Measurements from ENCODE around the gene CMTM4.

The CMTM4 gene

GRCh38 chr16:66695935-66696668, 441 bp downstream of the CMTM4 start:
- no peak for TF ChIP-seq CTCF (conservative IDR thresholded peaks at IDR 0.05; ENCODE audit: low read length)
- H3K4me3 ChIP-seq (ENCODE audit: low read length), result peak overlapping the region; percentile 73
- no peak for DNase-seq (ENCODE audit: low read depth)

GRCh38 chr16:66695471-66695934, 1.0 kb downstream of the CMTM4 start:
- TF ChIP-seq CTCF (conservative IDR thresholded peaks at IDR 0.05; ENCODE audit: low read length), result no peak
- peak overlapping the region; percentile 73 for H3K4me3 ChIP-seq (ENCODE audit: low read length)
- no peak for DNase-seq (ENCODE audit: low read depth)

GRCh38 chr16:66693149-66693548, 3.4 kb downstream of the CMTM4 start:
- TF ChIP-seq CTCF (conservative IDR thresholded peaks at IDR 0.05; ENCODE audit: low read length), result no peak
- no peak for DNase-seq (ENCODE audit: low read depth)
- H3K4me3 ChIP-seq (ENCODE audit: low read length), result no peak overlapping the region

DNA sequence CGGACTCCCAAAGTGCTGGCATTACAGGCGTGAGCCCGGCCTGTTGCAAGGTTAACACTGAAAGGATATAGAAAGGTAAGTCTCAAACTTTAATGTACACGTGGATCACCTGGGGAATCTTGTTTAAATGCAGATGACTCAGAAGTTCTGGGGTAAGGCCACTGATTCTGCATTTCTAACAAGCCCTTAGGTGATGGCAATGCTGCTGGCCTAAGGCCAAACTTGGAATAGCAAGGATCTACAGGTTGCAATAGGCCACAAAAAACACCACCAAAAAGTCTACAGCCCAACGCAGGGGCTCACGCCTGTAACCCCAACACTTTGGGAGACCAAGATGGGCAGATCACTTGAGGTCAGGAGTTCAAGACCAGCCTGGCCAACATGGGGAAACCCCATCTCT, 4.2 kb downstream of the CMTM4 start:
- no peak for TF ChIP-seq CTCF (conservative IDR thresholded peaks at IDR 0.05; ENCODE audit: low read length)
- H3K4me3 ChIP-seq (ENCODE audit: low read length), result no peak overlapping the region
- no peak for DNase-seq (ENCODE audit: low read depth)

DNA sequence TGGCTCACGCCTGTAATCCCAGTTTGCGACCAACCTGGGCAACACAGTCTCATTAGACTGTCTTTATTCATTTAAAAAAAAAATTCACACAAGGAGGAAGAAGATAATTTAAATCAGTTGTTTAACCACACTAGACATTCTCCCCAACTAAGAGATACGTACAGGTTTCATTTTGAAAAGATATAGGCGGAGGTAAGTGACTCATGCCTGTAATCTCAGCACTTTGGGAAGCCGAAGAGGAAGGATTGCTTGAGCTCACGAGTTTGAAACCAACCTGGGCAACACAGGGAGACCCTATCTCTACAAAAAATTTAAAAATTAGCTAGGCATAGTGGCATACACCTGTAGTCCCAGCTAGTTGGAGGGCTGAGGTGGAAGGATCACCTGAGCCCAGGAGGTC, 5.3 kb downstream of the CMTM4 start:
- no peak for TF ChIP-seq CTCF (conservative IDR thresholded peaks at IDR 0.05; ENCODE audit: low read length)
- no peak for DNase-seq (ENCODE audit: low read depth)
- no peak overlapping the region for H3K4me3 ChIP-seq (ENCODE audit: low read length)

DNA sequence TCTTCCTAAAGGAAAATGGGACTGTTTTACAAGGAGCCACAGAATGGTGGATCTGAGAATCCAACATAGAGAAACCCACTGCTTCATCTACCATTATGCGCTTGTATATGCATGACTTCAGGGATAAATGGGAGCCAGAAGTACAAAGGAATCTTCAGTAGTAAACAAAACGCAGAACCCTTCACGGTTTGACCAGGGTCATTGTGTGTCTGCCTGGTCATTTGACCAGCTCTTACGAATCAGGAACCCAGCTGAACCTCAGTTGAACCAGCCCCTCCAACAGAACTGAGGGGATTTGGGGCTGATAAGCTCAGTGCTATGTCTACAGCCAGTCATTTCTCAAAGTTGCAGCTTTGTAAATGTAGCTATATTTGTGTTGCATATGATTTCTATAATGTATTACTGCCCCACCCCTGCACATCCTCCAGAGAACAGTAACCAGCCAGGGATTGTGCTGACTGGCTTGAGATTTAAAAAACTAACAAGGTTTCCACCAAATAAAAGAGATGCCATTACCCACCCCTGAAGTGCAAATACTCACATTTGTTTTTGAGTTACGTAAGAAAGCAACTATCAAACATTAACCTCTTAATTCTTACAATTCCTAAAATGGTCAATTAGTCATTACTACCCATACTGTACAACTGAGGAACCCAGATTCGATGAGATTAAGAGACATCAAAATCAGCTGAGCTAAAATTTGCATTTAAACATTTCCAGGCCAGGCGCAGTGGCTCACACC, 6.3 kb downstream of the CMTM4 start:
- no peak overlapping the region for H3K4me3 ChIP-seq (ENCODE audit: low read length)
- no peak for DNase-seq (ENCODE audit: low read depth)
- no peak for TF ChIP-seq CTCF (conservative IDR thresholded peaks at IDR 0.05; ENCODE audit: low read length)

DNA sequence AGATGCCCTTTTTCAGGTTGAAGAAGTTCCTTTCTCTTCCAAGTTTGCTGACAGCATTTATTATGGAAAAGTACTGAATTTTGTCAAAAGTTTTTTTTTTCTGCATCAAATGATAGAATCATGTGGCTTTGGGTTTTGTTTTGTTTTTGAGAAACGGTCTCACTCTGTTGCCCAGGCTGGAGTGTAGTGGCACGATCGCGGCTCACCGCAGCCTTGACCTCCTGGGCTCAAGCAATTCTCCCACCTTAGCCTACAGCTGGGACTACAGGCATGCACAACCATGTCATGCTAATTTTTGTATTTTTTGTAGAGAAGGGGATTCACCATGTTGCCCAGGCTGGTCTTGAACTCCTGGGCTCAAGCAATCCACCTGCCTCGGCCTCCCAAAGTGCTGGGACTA, 7.3 kb downstream of the CMTM4 start:
- DNase-seq (ENCODE audit: low read depth), result no peak
- H3K4me3 ChIP-seq (ENCODE audit: low read length), result no peak overlapping the region
- TF ChIP-seq CTCF (conservative IDR thresholded peaks at IDR 0.05; ENCODE audit: low read length), result no peak
